HG03520 (cell line): ENCODE measurements around the gene PPARGC1A.
A peak's percentile ranks its signal among the peaks of the same experiment; 100 is the strongest.

Source experiments
- ATAC-seq: cut with Tn5 transposase; IDR thresholded peaks from one replicate; pipeline ENCODE4 v1.9.1; 2021; ENCODE audit warnings: mild to moderate bottlenecking, moderate library complexity; ENCODE audit not compliant: unreplicated experiment

PPARGC1A gene

GRCh38 chr4:23889814-23890341 lies at the start of gene PPARGC1A:
Gene PPARGC1A, minus strand, starts transcription at chr4:23890047. Its CDS starts 90 bp downstream, at chr4:23889957.
- peak; percentile 85 for ATAC-seq

- ATAC-seq: no peak
Measured at GRCh38 chr4:23938796-23939195, 48.9 kb upstream of the PPARGC1A start.

DNA sequence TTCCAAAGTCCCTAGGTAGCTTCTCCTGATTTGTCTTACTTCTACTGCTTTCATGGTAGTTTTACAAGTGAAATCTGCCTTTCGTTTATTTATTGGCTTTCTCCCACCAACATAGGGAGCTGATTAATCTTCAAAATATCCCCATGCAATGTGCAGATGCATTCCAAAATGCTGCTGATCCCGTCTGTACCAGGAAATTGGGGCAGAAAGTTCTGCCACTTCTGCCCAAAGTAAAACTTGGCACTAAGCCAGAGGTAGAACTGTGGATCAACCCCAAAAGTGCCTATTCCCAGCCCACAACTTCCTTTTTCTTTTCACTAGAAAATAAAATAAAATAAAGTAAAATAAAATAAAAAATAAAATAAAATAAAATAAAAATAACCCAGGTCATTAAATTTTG lies 47.3 kb upstream of the PPARGC1A start:
- no peak for ATAC-seq

- no peak for ATAC-seq
Measured at GRCh38 chr4:23934915-23935314, 45.1 kb upstream of the PPARGC1A start.

DNA sequence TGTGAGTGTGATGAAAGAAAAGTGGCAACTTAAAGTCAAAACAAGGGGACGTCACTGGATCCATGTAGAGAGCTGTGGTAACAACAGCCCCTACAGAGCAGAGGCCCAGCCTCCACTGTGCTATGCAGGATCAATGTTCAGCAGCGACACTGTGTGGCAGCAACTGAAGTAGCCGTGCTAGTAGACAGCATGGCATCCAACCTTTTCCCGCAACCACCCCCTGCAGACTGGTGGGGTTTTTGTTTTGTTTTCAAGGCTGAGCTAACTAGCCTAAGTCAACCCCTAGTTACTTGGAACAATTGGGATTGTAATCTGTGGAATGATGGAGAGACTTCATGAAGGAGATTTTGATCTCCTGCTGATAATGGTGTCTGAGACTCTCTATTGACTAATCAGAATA lies 44.4 kb upstream of the PPARGC1A start:
- ATAC-seq: no peak

GRCh38 chr4:23932901-23933308 lies 43.1 kb upstream of the PPARGC1A start:
- ATAC-seq: no peak

DNA sequence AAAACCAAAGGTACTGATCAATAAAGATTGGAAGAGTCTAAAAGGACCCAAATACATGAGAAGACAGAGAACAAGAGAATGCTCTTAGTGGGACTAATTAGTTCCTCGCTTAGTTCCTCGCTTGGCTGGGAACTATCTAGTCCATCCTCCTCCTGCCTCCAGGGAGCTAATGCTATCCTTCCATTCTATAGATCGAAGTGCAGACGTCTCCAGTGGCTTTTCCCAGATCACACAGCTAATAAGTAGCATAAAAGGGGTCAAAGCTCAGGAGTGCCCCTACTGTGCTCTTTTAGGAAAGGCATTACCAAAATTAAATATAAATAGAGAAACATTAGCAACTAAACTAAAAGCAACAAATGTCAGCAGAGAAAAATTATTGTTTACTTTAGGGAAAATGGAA lies 42.3 kb upstream of the PPARGC1A start:
- no peak for ATAC-seq

- ATAC-seq: no peak
Measured at GRCh38 chr4:23931489-23931830, 41.6 kb upstream of the PPARGC1A start.

GRCh38 chr4:23930750-23931488 lies 41.1 kb upstream of the PPARGC1A start:
- no peak for ATAC-seq

GRCh38 chr4:23929248-23929647 lies 39.4 kb upstream of the PPARGC1A start:
- no peak for ATAC-seq

GRCh38 chr4:23924556-23924955 lies 34.7 kb upstream of the PPARGC1A start:
- ATAC-seq: no peak

GRCh38 chr4:23923840-23924239 lies 34.0 kb upstream of the PPARGC1A start:
- no peak for ATAC-seq

GRCh38 chr4:23923141-23923540 lies 33.3 kb upstream of the PPARGC1A start:
- no peak for ATAC-seq

GRCh38 chr4:23922541-23923111 lies 32.8 kb upstream of the PPARGC1A start:
- ATAC-seq: no peak

GRCh38 chr4:23922013-23922412 lies 32.2 kb upstream of the PPARGC1A start:
- ATAC-seq: no peak

DNA sequence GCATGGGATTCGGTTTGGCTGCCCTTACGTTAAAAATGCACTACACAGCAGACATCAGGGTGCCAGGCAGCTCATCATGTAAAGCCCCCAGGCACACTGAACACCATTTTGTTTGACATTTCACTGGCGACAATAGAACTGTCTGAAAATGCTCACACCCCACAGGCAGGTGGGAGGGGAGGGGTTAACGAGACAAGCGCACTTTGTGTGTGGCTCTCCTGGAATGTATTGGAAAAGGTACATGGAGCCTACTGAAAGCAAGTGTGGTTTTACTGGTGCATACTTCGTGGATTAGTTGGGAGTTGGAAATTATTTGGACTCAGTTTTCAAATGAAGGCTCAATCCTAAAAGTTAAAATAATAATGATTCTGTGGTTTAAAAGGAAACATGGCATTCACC lies 31.6 kb upstream of the PPARGC1A start:
- ATAC-seq: no peak

- ATAC-seq: no peak
Measured at GRCh38 chr4:23920716-23921446, 31.0 kb upstream of the PPARGC1A start.

- ATAC-seq: no peak
Measured at GRCh38 chr4:23920296-23920695, 30.4 kb upstream of the PPARGC1A start.

DNA sequence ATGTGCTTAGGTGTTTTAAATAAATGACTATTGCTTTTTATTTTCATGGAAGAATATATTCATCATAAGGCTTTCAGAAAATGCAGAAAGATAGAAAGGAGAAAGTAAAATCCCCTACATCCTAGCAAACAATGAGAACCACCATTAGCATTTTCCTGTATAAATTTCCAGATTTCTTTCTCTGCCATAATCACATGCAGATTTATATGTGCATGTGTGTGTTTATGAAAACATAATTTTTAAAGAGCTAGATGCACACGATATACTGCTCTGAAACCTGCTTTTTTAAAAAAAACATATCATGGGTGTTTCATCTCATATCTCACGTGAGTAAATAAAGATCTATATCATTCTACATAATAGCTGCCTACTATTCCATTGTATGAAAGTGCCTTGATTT lies 26.4 kb upstream of the PPARGC1A start:
- ATAC-seq: no peak

GRCh38 chr4:23915459-23916132 lies 25.7 kb upstream of the PPARGC1A start:
- no peak for ATAC-seq

DNA sequence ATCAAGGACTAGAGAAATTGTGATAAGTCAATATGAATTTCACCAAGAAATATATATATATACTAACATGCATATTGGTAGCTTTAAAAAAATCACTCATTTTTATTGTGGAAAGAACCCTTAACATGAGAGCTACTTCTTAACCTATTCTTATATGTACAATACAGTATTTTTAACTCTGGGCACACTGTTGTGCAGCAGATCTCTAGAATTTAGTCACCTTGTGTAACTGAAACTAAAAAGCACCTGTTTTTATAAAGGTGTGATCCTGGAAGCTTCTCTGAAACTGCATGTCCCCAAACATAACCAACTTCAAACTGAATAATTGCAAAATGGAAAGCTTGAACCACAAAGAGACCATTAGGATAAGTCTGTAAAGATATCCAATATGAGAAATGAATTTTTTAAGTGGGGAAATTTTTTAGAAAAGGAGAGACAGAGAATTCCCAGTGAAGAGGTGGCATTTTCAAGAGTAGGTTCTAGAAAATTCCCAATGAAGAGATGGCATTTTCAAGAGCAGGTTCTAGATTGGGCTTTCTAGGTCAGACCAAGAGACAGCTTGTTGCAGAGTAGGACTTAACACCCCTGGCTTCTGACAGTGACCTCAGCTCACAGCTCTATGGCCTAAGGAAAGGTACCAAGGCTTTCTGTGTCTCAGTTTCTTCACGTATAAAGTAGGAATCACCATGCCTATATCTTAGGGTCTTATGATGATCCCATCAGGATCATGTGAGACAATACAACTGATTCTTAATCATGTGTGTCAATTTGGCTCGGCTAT lies 22.0 kb upstream of the PPARGC1A start:
- peak; percentile 92 for ATAC-seq
